Kidney (tissue), 14 donors: ENCODE data around the gene RARRES2. TPM values are rescaled to one million over a fixed set of nuclear protein-coding genes. Genes with fewer than 3 reads are reported as not detected.

Experiments
- DNase-seq, 5 donors: peaks; one replicate each; pipeline ENCODE4 v3.0.0-alpha.2; 2013 to 2020
- FAIRE-seq: peaks from 2 replicates; lab custom pipeline; 2012; peaks lifted over from hg19 to GRCh38; lab: Jason Lieb, UNC
- H3K27ac ChIP-seq, 2 donors: one replicate each; pipeline ENCODE4 v1.7.0; 2013; ENCODE audit warnings: low read depth in 2 of 2, low read length in 2 of 2, inconsistent platforms in 1 of 2
- H3K27me3 ChIP-seq: one replicate; pipeline ENCODE4 v1.7.1; 2013; ENCODE audit warnings: low read length, inconsistent platforms; ENCODE audit not compliant: control insufficient read depth, insufficient read depth
- H3K36me3 ChIP-seq, 3 donors: one replicate each; pipeline versions ENCODE4 v1.7.0 to v1.7.1; 2013; ENCODE audit warnings: low read length in 3 of 3, control low read depth in 1 of 3, inconsistent platforms in 1 of 3; ENCODE audit not compliant: insufficient read depth in 3 of 3, control insufficient read depth in 2 of 3
- H3K4me1 ChIP-seq, 3 donors: one replicate each; pipeline versions ENCODE4 v1.7.0 to v1.7.1; 2013; ENCODE audit warnings: low read length in 3 of 3, inconsistent platforms in 1 of 3, low read depth in 1 of 3; ENCODE audit not compliant: control insufficient read depth in 2 of 3, insufficient read depth in 2 of 3
- H3K4me3 ChIP-seq, 3 donors: one replicate each; pipeline versions ENCODE4 v1.7.0 to v1.8.1; 2013; ENCODE audit warnings: low read length in 3 of 3, control low read depth in 1 of 3, inconsistent platforms in 1 of 3
- H3K9ac ChIP-seq, 3 donors: one replicate each; pipeline versions ENCODE4 v1.7.0 to v1.7.1; 2013; ENCODE audit warnings: low read length in 3 of 3, control low read depth in 1 of 3, inconsistent platforms in 1 of 3
- H3K9me3 ChIP-seq, 3 donors: one replicate each; pipeline versions ENCODE4 v1.7.0 to v1.7.1; 2013; ENCODE audit warnings: low read length in 3 of 3, control low read depth in 1 of 3, inconsistent platforms in 1 of 3; ENCODE audit not compliant: control insufficient read depth in 2 of 3, insufficient read depth in 1 of 3
- CTCF ChIP-seq: IDR thresholded peaks from 3 replicates; pipeline ENCODE4 v1.5.1; 2012; ENCODE audit warnings: mild to moderate bottlenecking, moderate library complexity, borderline replicate concordance; ENCODE audit not compliant: insufficient read depth; ENCODE audit errors: extremely low read depth
- intact Hi-C: fragments of 100-400 bp; cut with DNase I; formaldehyde crosslinking; loops from one replicate; pipeline ENCODE4 v1.11.1; 2022
- polyA plus RNA-seq: library from polyadenylated mRNA; stranded (reverse); fragments of 350-450 nt; fragmentation: Illumina TruSeq; extraction: RNeasy Lipid Tissue Mini Kit (QIAGEN cat#74804); gene quantifications from one replicate; pipeline ENCODE4 v1.2.3, GENCODE V29; 2014; ENCODE audit warnings: low read depth, low replicate concordance; ENCODE audit not compliant: insufficient read depth
- total RNA-seq: library from RNA; stranded (reverse); fragmentation: NEBNext Ultra II Directional; extraction: Animal tissue kit (Norgen Biotek cat#: 25700); gene quantifications from one replicate; pipeline ENCODE4 v1.2.1, GENCODE V29; 2021
- donor health status: control.
- donor health status: control.
- donor health status: control.
- donor health status: control.
- donor health status: control.
- donor health status: DM: yes; HTN: yes; CAD: no.
- donor health status: Normal renal cell carcinoma (clear cell type).

Gene RARRES2
- total and polyA plus RNA-seq, 2 donors from 2014 or later = 104 to 475 TPM

- Histone ChIP-seq H3K4me1 (peaks cover 0 to 37% (median 4%) of the 10 kb centered on the region in 3 donors), H3K27ac (peak overlapping the region; percentile 74 to 91), H3K27me3 (no peaks in the 10 kb centered on the region), H3K9ac (peak overlapping the region in 2 of 3 donors; percentile 44 to 46), H3K36me3 (peaks cover 0 to 2% (median 0%) of the 10 kb centered on the region in 3 donors), H3K4me3 (peak overlapping the region in 2 of 3 donors; percentile 55 to 65), H3K9me3 (no peaks in the 10 kb centered on the region)
- no peak for TF ChIP-seq CTCF
- DNase-seq (peak; percentile 48 to 89 (median 68)), FAIRE-seq (no peak)
- intact Hi-C loops = no loop called here
Measured at GRCh38 chr7:150340024-150340749, 1.2 kb downstream of the RARRES2 start.

- H3K27me3 ChIP-seq = no peaks in the 10 kb centered on the region
- peaks cover 0 to 37% (median 4%) of the 10 kb centered on the region in 3 donors for H3K4me1 ChIP-seq
- intact Hi-C loops = no loop called here
- FAIRE-seq (no peak), DNase-seq (no peak)
- H3K36me3 ChIP-seq = peaks cover 0 to 2% (median 0%) of the 10 kb centered on the region in 3 donors
- H3K4me3 ChIP-seq = peak overlapping the region in 2 of 3 donors; percentile 36 to 55
- TF ChIP-seq CTCF = no peak
- H3K9me3 ChIP-seq = no peaks in the 10 kb centered on the region
- H3K9ac ChIP-seq = no peak overlapping the region
- H3K27ac ChIP-seq = no peak overlapping the region
Measured at GRCh38 chr7:150339409-150339809, 2.0 kb downstream of the RARRES2 start.

- Histone ChIP-seq H3K9me3 (no peaks in the 10 kb centered on the region), H3K9ac (no peak overlapping the region), H3K4me1 (peaks cover 0 to 37% (median 4%) of the 10 kb centered on the region in 3 donors), H3K27ac (no peak overlapping the region), H3K36me3 (peaks cover 0 to 2% (median 0%) of the 10 kb centered on the region in 3 donors), H3K4me3 (no peak overlapping the region), H3K27me3 (no peaks in the 10 kb centered on the region)
- FAIRE-seq (no peak), DNase-seq (no peak)
- intact Hi-C loops = no loop called here
- no peak for TF ChIP-seq CTCF
Measured at GRCh38 chr7:150338166-150338829, 3.1 kb downstream of the RARRES2 start.
